H1 (cell line): ENCODE measurements around the gene ZC3HAV1. TPM values are rescaled to one million over a fixed set of nuclear protein-coding genes. Genes with fewer than 3 reads are reported as not detected.

ENCODE experiments used
- CTCF ChIA-PET: fragments of 300-600 bp; sonication (Branson Sonifier 250); formaldehyde crosslinking; loops from one replicate; lab custom pipeline; 2021; ENCODE audit not compliant: partially characterized antibody; lab: Charles Lee
- POLR2A ChIA-PET: fragments of 300-600 bp; sonication (Branson Sonifier 250); formaldehyde crosslinking; loops from one replicate; lab custom pipeline; 2021; ENCODE audit warnings: inconsistent platforms; ENCODE audit not compliant: partially characterized antibody; lab: Charles Lee
- DNase-seq, 2 experiments: peaks; one replicate each; pipeline versions ENCODE4 v3.0.0 to v3.0.0-alpha.2; 2010 to 2022; ENCODE audit warnings: low spot score in 2 of 2, low read depth in 1 of 2, mixed read lengths in 1 of 2
- FAIRE-seq: peaks from 2 replicates; lab custom pipeline; 2011; peaks lifted over from hg19 to GRCh38; lab: Jason Lieb, UNC
- H2AFZ ChIP-seq: 2 replicates; pipeline ENCODE4 v1.8.1; 2012; ENCODE audit warnings: low read length, inconsistent platforms
- H2AK5ac ChIP-seq: 2 replicates; pipeline ENCODE4 v1.6.1; 2013; ENCODE audit warnings: low read depth, low read length
- H2BK120ac ChIP-seq: replicated peaks from 2 replicates; pipeline ENCODE3; 2013; ENCODE audit warnings: low read depth, low read length, inconsistent platforms
- H2BK12ac ChIP-seq: 2 replicates; pipeline ENCODE4 v1.6.1; 2013; ENCODE audit warnings: low read depth, low read length
- H2BK15ac ChIP-seq: 2 replicates; pipeline ENCODE4 v1.6.1; 2013; ENCODE audit warnings: low read length
- H2BK20ac ChIP-seq: 2 replicates; pipeline ENCODE4 v1.6.1; 2013; ENCODE audit warnings: low read length
- H2BK5ac ChIP-seq: 2 replicates; pipeline ENCODE4 v1.6.1; 2013; ENCODE audit warnings: low read depth, low read length
- H3K14ac ChIP-seq: 2 replicates; pipeline ENCODE4 v1.6.1; 2013; ENCODE audit warnings: inconsistent platforms; ENCODE audit not compliant: insufficient read length
- H3K18ac ChIP-seq: 2 replicates; pipeline ENCODE4 v1.6.1; 2013; ENCODE audit warnings: low read length; ENCODE audit errors: extremely low read depth
- H3K23ac ChIP-seq: 2 replicates; pipeline ENCODE4 v1.6.1; 2013; ENCODE audit warnings: inconsistent platforms; ENCODE audit not compliant: insufficient read length
- H3K23me2 ChIP-seq: 2 replicates; pipeline ENCODE4 v1.6.1; 2013; ENCODE audit warnings: low read depth, low read length
- H3K27ac ChIP-seq: 2 replicates; pipeline ENCODE4 v1.6.1; 2011; ENCODE audit warnings: low read depth, low read length, inconsistent platforms
- H3K27me3 ChIP-seq, 4 experiments: replicated peaks in 1 of 4; 1 replicate in 1 of 4; 2 replicates in 3 of 4; pipeline versions ENCODE4 v1.6.1 to v1.8.1; 2011 to 2013; ENCODE audit warnings: low read length in 3 of 4, mild to moderate bottlenecking in 3 of 4, inconsistent platforms in 2 of 4, mixed read lengths in 2 of 4, moderate library complexity in 1 of 4; ENCODE audit not compliant: control insufficient read depth in 3 of 4, insufficient read depth in 3 of 4; ENCODE audit errors: extremely low read depth in 1 of 4
- H3K36me3 ChIP-seq, 4 experiments: 2 replicates each; pipeline versions ENCODE4 v1.6.1 to v1.8.1; 2011 to 2013; ENCODE audit warnings: mild to moderate bottlenecking in 4 of 4, low read length in 3 of 4, moderate library complexity in 2 of 4, control low read depth in 1 of 4, inconsistent platforms in 1 of 4; ENCODE audit not compliant: insufficient read depth in 4 of 4, control insufficient read depth in 2 of 4
- H3K4ac ChIP-seq: replicated peaks from 2 replicates; pipeline ENCODE3; 2013; ENCODE audit warnings: low read length, low read depth, mixed read lengths, inconsistent platforms; ENCODE audit not compliant: insufficient read length
- H3K4me1 ChIP-seq, 4 experiments: replicated peaks in 1 of 4; 1 replicate in 1 of 4; 2 replicates in 3 of 4; pipeline versions ENCODE4 v1.6.1 to v1.8.1; 2011 to 2013; ENCODE audit warnings: low read length in 3 of 4, inconsistent platforms in 2 of 4, mixed read lengths in 1 of 4; ENCODE audit not compliant: insufficient read depth in 4 of 4, control insufficient read depth in 3 of 4
- H3K4me2 ChIP-seq, 2 experiments: 2 replicates each; pipeline versions ENCODE4 v1.6.1 to v1.8.1; 2011 to 2013; ENCODE audit warnings: low read depth in 2 of 2, low read length in 2 of 2, control low read depth in 1 of 2, inconsistent platforms in 1 of 2, mild to moderate bottlenecking in 1 of 2; ENCODE audit not compliant: insufficient read depth in 1 of 2
- H3K4me3 ChIP-seq, 4 experiments: fragments of 200-600, 300-600 bp in 1 of 4; sonication (generic), shearing (Covaris generic), sonication (Bioruptor Twin) in 1 of 4; 2 replicates each; pipeline versions ENCODE4 v1.5.1 to v1.8.1; 2011 to 2016; ENCODE audit warnings: low read length in 4 of 4, low read depth in 3 of 4, control low read depth in 2 of 4, inconsistent platforms in 2 of 4, mild to moderate bottlenecking in 2 of 4, mixed read lengths in 1 of 4, moderate library complexity in 1 of 4; ENCODE audit not compliant: insufficient read depth in 2 of 4; ENCODE audit errors: extremely low read depth in 1 of 4
- H3K56ac ChIP-seq: replicated peaks from 2 replicates; pipeline ENCODE3; 2013; ENCODE audit warnings: low read depth, mild to moderate bottlenecking, mixed read lengths, low read length, inconsistent platforms; ENCODE audit not compliant: insufficient read length
- H3K79me1 ChIP-seq: 2 replicates; pipeline ENCODE4 v1.6.1; 2013; ENCODE audit warnings: low read depth, low read length, control low read depth
- H3K79me2 ChIP-seq, 2 experiments: 2 replicates each; pipeline versions ENCODE4 v1.6.1 to v1.8.1; 2012 to 2013; ENCODE audit warnings: low read length in 2 of 2, mild to moderate bottlenecking in 2 of 2, inconsistent platforms in 1 of 2; ENCODE audit not compliant: insufficient read depth in 2 of 2, control insufficient read depth in 1 of 2
- H3K9ac ChIP-seq, 4 experiments: replicated peaks in 1 of 4; 1 replicate in 1 of 4; 2 replicates in 3 of 4; pipeline versions ENCODE4 v1.6.1 to v1.8.1; 2011 to 2013; ENCODE audit warnings: low read depth in 3 of 4, low read length in 3 of 4, control low read depth in 2 of 4, mild to moderate bottlenecking in 2 of 4, moderate library complexity in 2 of 4, inconsistent platforms in 1 of 4; ENCODE audit errors: extremely low read depth in 1 of 4
- H3K9me3 ChIP-seq, 2 experiments: 2 replicates each; pipeline versions ENCODE4 v1.6.1 to v1.8.1; 2012 to 2013; ENCODE audit warnings: mild to moderate bottlenecking in 2 of 2, moderate library complexity in 2 of 2, control low read depth in 1 of 2, inconsistent platforms in 1 of 2, low read depth in 1 of 2, low read length in 1 of 2, mixed read lengths in 1 of 2; ENCODE audit not compliant: insufficient read depth in 2 of 2
- H4K20me1 ChIP-seq, 2 experiments: replicated peaks in 1 of 2; 2 replicates each; pipeline versions ENCODE3 to v1.8.1; 2011 to 2013; ENCODE audit warnings: inconsistent platforms in 2 of 2, low read length in 2 of 2, mild to moderate bottlenecking in 1 of 2; ENCODE audit not compliant: insufficient read depth in 2 of 2, control insufficient read depth in 1 of 2
- H4K5ac ChIP-seq: 2 replicates; pipeline ENCODE4 v1.6.1; 2013; ENCODE audit warnings: low read length, low read depth, mixed read lengths, inconsistent platforms; ENCODE audit not compliant: insufficient read length
- H4K8ac ChIP-seq: 2 replicates; pipeline ENCODE4 v1.8.0; 2013; ENCODE audit warnings: mild to moderate bottlenecking, moderate library complexity, low read length, inconsistent platforms; ENCODE audit not compliant: insufficient read depth; ENCODE audit errors: extremely low read depth
- H4K91ac ChIP-seq: replicated peaks from 2 replicates; pipeline ENCODE3; 2013; ENCODE audit warnings: low read length, mixed read lengths, inconsistent platforms; ENCODE audit not compliant: insufficient read length
- BRCA1 ChIP-seq: IDR thresholded peaks from 2 replicates; pipeline ENCODE4 v1.6.1; 2012; ENCODE audit warnings: low read depth, low read length, improper control_type of control experiment
- CBX8 ChIP-seq: fragments of 300-800, 300-1000 bp; sonication (generic); IDR thresholded peaks from 2 replicates; pipeline ENCODE4 v1.7.1; 2016; ENCODE audit warnings: low read depth, low read length, borderline replicate concordance
- CEBPB ChIP-seq: IDR thresholded peaks from 2 replicates; pipeline ENCODE4 v1.6.1; 2012; ENCODE audit warnings: low read depth, low read length
- CHD2 ChIP-seq: IDR thresholded peaks from 2 replicates; pipeline ENCODE4 v1.6.1; 2012; ENCODE audit warnings: low read length, improper control_type of control experiment
- EP300 ChIP-seq, 2 experiments: IDR thresholded peaks; 1 replicate in 1 of 2; 2 replicates in 1 of 2; pipeline ENCODE4 v1.6.1; 2011 to 2012; ENCODE audit warnings: low read depth in 2 of 2, low read length in 2 of 2, mild to moderate bottlenecking in 2 of 2, borderline replicate concordance in 1 of 2, inconsistent platforms in 1 of 2, moderate library complexity in 1 of 2
- KDM4A ChIP-seq: IDR thresholded peaks from one replicate; pipeline ENCODE4 v1.7.1; 2012; ENCODE audit warnings: low read depth, mild to moderate bottlenecking, moderate library complexity, low read length, inconsistent platforms; ENCODE audit not compliant: severe bottlenecking
- KDM5A ChIP-seq: fragments of 200-600 bp; IDR thresholded peaks from 2 replicates; pipeline ENCODE4 v1.7.1; 2012; ENCODE audit warnings: mild to moderate bottlenecking, low read length, inconsistent platforms, mixed read lengths
- RXRA ChIP-seq: IDR thresholded peaks from 2 replicates; pipeline ENCODE4 v1.6.1; 2011; ENCODE audit warnings: low read depth, mild to moderate bottlenecking, low read length, moderate library complexity; ENCODE audit not compliant: insufficient read depth
- ZNF274 ChIP-seq: IDR thresholded peaks from 2 replicates; pipeline ENCODE4 v1.7.0; 2012; ENCODE audit warnings: low read length, borderline replicate concordance; ENCODE audit errors: extremely low read depth
- WGBS, 2 experiments: shearing (Covaris generic) in 1 of 2; methylation state at CpG; one replicate each; pipeline versions ENCODE4 v1.1.6 to v1.1.7; 2013 to 2015; ENCODE audit warnings: low lambda C conversion rate in 2 of 2, mixed read lengths in 2 of 2, inconsistent platforms in 1 of 2, low coverage in 1 of 2, missing lambda C conversion rate in 1 of 2; ENCODE audit not compliant: insufficient replicate concordance in 2 of 2, insufficient coverage in 1 of 2, insufficient read length in 1 of 2; ENCODE audit errors: extremely low coverage in 1 of 2, missing lambda C conversion rate in 1 of 2; 5-methylcytosine and 5-hydroxymethylcytosine counted together
- polyA plus RNA-seq, 7 experiments: library from polyadenylated mRNA; depleted of rRNA in 3 of 7; stranded (reverse) in 5 of 7; unstranded in 2 of 7; fragments of >200 nt in 5 of 7; fragments of 200-250 nt in 2 of 7; gene quantifications; 1 replicate in 5 of 7; 2 replicates in 1 of 7; 4 replicates in 1 of 7; pipeline versions ENCODE4 v1.2.1 to v1.2.3, GENCODE V29; 2011 to 2013; ENCODE audit warnings: missing spikeins in 2 of 7, mixed read lengths in 2 of 7
- total RNA-seq: library from RNA; stranded (reverse); fragmentation: NEBNext Ultra II Directional; extraction: Animal tissue kit (Norgen Biotek cat#: 25700); gene quantifications from 2 replicates; pipeline ENCODE4 v1.2.1, GENCODE V29; 2021
- TF ChIP-seq, protein P1 (sequence below): IDR thresholded peaks from 2 replicates; pipeline ENCODE4 v1.6.1; 2011; ENCODE audit warnings: low read depth, mild to moderate bottlenecking, low read length; ENCODE audit not compliant: insufficient read depth

Gene ZC3HAV1
- total and polyA plus RNA-seq, 2 of the 8 experiments (the other 6 are each of a cell fraction or from before 2014, with no cell fraction given), result 22.5 to 43.4 TPM

DNA sequence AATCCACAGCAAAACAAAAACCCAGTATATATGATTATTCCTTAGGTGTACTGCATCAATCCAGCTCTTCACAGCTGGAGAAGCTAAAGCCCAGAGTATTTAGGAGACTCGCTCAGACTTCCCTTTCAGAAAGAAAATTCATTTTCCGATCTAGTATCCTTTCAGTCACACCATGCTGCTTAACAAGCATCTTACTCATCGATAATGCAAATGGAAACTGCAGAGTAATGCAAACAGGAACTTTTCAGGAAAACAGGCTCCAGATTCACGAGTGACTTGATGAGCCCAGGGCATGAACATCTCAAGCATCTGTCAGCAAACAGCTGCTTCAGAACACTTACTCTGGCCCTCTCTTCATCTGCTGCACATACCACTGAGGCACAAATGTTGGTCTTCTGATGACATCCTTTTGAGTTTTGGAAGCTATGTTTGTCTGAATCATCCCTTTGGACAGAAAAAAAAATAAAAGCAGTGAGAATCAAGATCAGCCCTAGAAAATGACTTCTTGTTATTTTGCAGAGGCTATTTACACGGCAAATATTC lies 48.8 kb downstream of the ZC3HAV1 start:
- H4K91ac ChIP-seq, result no peak overlapping the region
- TF ChIP-seq BRCA1, result no peak
- TF ChIP-seq CHD2, result no peak
- TF ChIP-seq, protein P1, sequence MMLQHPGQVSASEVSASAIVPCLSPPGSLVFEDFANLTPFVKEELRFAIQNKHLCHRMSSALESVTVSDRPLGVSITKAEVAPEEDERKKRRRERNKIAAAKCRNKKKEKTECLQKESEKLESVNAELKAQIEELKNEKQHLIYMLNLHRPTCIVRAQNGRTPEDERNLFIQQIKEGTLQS, result no peak
- TF ChIP-seq ZNF274, result no peak
- TF ChIP-seq RXRA, result no peak
- no peak for TF ChIP-seq KDM5A
- no peak for TF ChIP-seq EP300 (IDR thresholded peaks at IDR 0.05; ENCODE audit: borderline replicate concordance in 1 of 2, low read depth in 2 of 2, low read length in 2 of 2)
- no peak for TF ChIP-seq KDM4A
- TF ChIP-seq CEBPB, result no peak
- TF ChIP-seq CBX8, result no peak
- H4K5ac ChIP-seq, result no peak overlapping the region
- DNase-seq (no peak), FAIRE-seq (no peak)
- no peak overlapping the region for H3K4ac ChIP-seq
- no peak overlapping the region for H2BK12ac ChIP-seq
- 79% methylated on average over 5 of the region's 5 CpGs; no CpG with 5 or more reads in 1 of the 2 experiments for WGBS, 2 experiments
- no peak overlapping the region for H3K9ac ChIP-seq
- H3K79me1 ChIP-seq, result no peaks in the 10 kb centered on the region; the same call in 1 of the 2 replicates
- ChIA-PET CTCF (interaction anchor here (1.0 to 2.6 kb wide), 4 partner anchors 10 to 44 kb away, joined by 4 to 12 read pairs (median 6); no protein-coding TSS in a partner anchor), POLR2A (interaction anchor here (3.3 kb wide), 1 partner anchor 25 kb away, joined by 12 read pairs; the partner anchor contains the start of gene ZC3HAV1L)
- no peak overlapping the region for H2AK5ac ChIP-seq
- H3K27ac ChIP-seq, result no peak overlapping the region
- H3K27me3 ChIP-seq, result peaks cover 0 to 2% (median 0%) of the 10 kb centered on the region in 4 experiments; a peak in 1 of 7 replicates
- H2BK120ac ChIP-seq, result no peak overlapping the region
- no peak overlapping the region for H3K14ac ChIP-seq
- H2BK15ac ChIP-seq, result no peak overlapping the region
- no peaks in the 10 kb centered on the region for H3K79me2 ChIP-seq
- H3K36me3 ChIP-seq, result peaks cover 0 to 24% (median 11%) of the 10 kb centered on the region in 4 experiments; a peak in 6 of 8 replicates
- no peaks in the 10 kb centered on the region for H3K4me1 ChIP-seq
- H4K8ac ChIP-seq, result no peak overlapping the region
- H3K4me2 ChIP-seq, result no peak overlapping the region
- H2AFZ ChIP-seq, result no peak overlapping the region
- H2BK20ac ChIP-seq, result no peak overlapping the region
- no peak overlapping the region for H3K18ac ChIP-seq
- H3K4me3 ChIP-seq, result no peak overlapping the region
- H2BK5ac ChIP-seq, result no peak overlapping the region
- H4K20me1 ChIP-seq, result peaks cover 0 to 2% of the 10 kb centered on the region in 2 experiments
- H3K23ac ChIP-seq, result no peak overlapping the region
- no peaks in the 10 kb centered on the region for H3K23me2 ChIP-seq
- H3K56ac ChIP-seq, result no peak overlapping the region
- H3K9me3 ChIP-seq, result no peaks in the 10 kb centered on the region
